ENCODE measurements around the gene SEC14L1. TPM values are rescaled to one million over a fixed set of nuclear protein-coding genes. Genes with fewer than 3 reads are reported as not detected.

SEC14L1 gene
- total RNA-seq, 1 experiment from 2014 or later: 76.0 TPM

- Histone ChIP-seq H3K36me3 (no peaks in the 10 kb centered on the region), H3K27me3 (replicated peaks) (no peaks in the 10 kb centered on the region), H3K9me3 (replicated peaks) (peaks cover 6% of the 10 kb centered on the region), H3K27ac (no peak overlapping the region), H3K4me3 (no peak overlapping the region), H3K4me1 (replicated peaks) (peaks cover 39% of the 10 kb centered on the region)
- no peak for DNase-seq (ENCODE audit: low read depth in 1 of 2, low spot score in 2 of 2)
Measured at GRCh38 chr17:77230436-77230830, 89.7 kb downstream of the SEC14L1 start.

GRCh38 chr17:77231076-77231871 is 90.5 kb downstream of the SEC14L1 start:
- peaks cover 4% of the 10 kb centered on the region for H3K9me3 ChIP-seq (replicated peaks)
- peaks cover 46% of the 10 kb centered on the region for H3K4me1 ChIP-seq (replicated peaks)
- peak in 1 of 2 experiments; percentile 73 for DNase-seq (ENCODE audit: low read depth in 1 of 2, low spot score in 2 of 2)
- H3K4me3 ChIP-seq: no peak overlapping the region
- no peaks in the 10 kb centered on the region for H3K27me3 ChIP-seq (replicated peaks)
- H3K36me3 ChIP-seq: no peaks in the 10 kb centered on the region
- no peak overlapping the region; the same call in 1 of the 2 replicates for H3K27ac ChIP-seq

GRCh38 chr17:77233127-77233526 is 92.4 kb downstream of the SEC14L1 start:
- Histone ChIP-seq H3K36me3 (no peaks in the 10 kb centered on the region), H3K4me3 (no peak overlapping the region), H3K9me3 (replicated peaks) (peaks cover 4% of the 10 kb centered on the region), H3K27me3 (replicated peaks) (no peaks in the 10 kb centered on the region), H3K27ac (no peak overlapping the region), H3K4me1 (replicated peaks) (peaks cover 46% of the 10 kb centered on the region)
- DNase-seq (ENCODE audit: low read depth in 1 of 2, low spot score in 2 of 2): no peak

GRCh38 chr17:77233635-77234334 is 93.0 kb downstream of the SEC14L1 start:
- Histone ChIP-seq H3K9me3 (replicated peaks) (peaks cover 4% of the 10 kb centered on the region), H3K4me1 (replicated peaks) (peaks cover 46% of the 10 kb centered on the region), H3K4me3 (no peak overlapping the region), H3K36me3 (no peaks in the 10 kb centered on the region), H3K27me3 (replicated peaks) (no peaks in the 10 kb centered on the region), H3K27ac (peak overlapping the region; percentile 64; the same call in 1 of the 2 replicates)
- DNase-seq (ENCODE audit: low read depth in 1 of 2, low spot score in 2 of 2): peak in 1 of 2 experiments; percentile 52

- H3K36me3 ChIP-seq: no peaks in the 10 kb centered on the region
Measured at GRCh38 chr17:77234695-77235094, 93.9 kb downstream of the SEC14L1 start.

GRCh38 chr17:77235370-77235941 is 94.7 kb downstream of the SEC14L1 start:
- Histone ChIP-seq H3K4me3 (peak overlapping the region; percentile 9), H3K36me3 (no peaks in the 10 kb centered on the region), H3K27ac (peak overlapping the region; percentile 64), H3K27me3 (replicated peaks) (no peaks in the 10 kb centered on the region), H3K9me3 (replicated peaks) (peaks cover 4% of the 10 kb centered on the region), H3K4me1 (replicated peaks) (peaks cover 46% of the 10 kb centered on the region)
- peak; percentile 91 to 93 for DNase-seq (ENCODE audit: low read depth in 1 of 2, low spot score in 2 of 2)

More at GRCh38 chr17:77234695-77235094, 93.9 kb downstream of the SEC14L1 start:
- H3K27me3 ChIP-seq (replicated peaks): no peaks in the 10 kb centered on the region
- peak overlapping the region; percentile 64 for H3K27ac ChIP-seq
- peak in 1 of 2 experiments; percentile 37 for DNase-seq (ENCODE audit: low read depth in 1 of 2, low spot score in 2 of 2)
- peak overlapping the region; percentile 9; the same call in 1 of the 2 replicates for H3K4me3 ChIP-seq
- H3K9me3 ChIP-seq (replicated peaks): peaks cover 4% of the 10 kb centered on the region
- peaks cover 46% of the 10 kb centered on the region for H3K4me1 ChIP-seq (replicated peaks)

GRCh38 chr17:77237232-77238008 is 96.7 kb downstream of the SEC14L1 start:
- Histone ChIP-seq H3K4me1 (replicated peaks) (peaks cover 29% of the 10 kb centered on the region), H3K4me3 (no peak overlapping the region), H3K27ac (no peak overlapping the region), H3K27me3 (replicated peaks) (no peaks in the 10 kb centered on the region), H3K36me3 (no peaks in the 10 kb centered on the region), H3K9me3 (replicated peaks) (peaks cover 4% of the 10 kb centered on the region)
- DNase-seq (ENCODE audit: low read depth in 1 of 2, low spot score in 2 of 2): no peak

- Histone ChIP-seq H3K27me3 (replicated peaks) (no peaks in the 10 kb centered on the region), H3K27ac (no peak overlapping the region), H3K36me3 (no peaks in the 10 kb centered on the region), H3K4me3 (no peak overlapping the region), H3K4me1 (replicated peaks) (peaks cover 3% of the 10 kb centered on the region), H3K9me3 (replicated peaks) (no peaks in the 10 kb centered on the region)
- no peak for DNase-seq (ENCODE audit: low read depth in 1 of 2, low spot score in 2 of 2)
Measured at GRCh38 chr17:77240976-77241375, 100.2 kb downstream of the SEC14L1 start.

- Histone ChIP-seq H3K27ac (no peak overlapping the region), H3K36me3 (no peaks in the 10 kb centered on the region), H3K27me3 (replicated peaks) (no peaks in the 10 kb centered on the region)
Measured at GRCh38 chr17:77242118-77242851, 101.5 kb downstream of the SEC14L1 start.

GRCh38 chr17:77245162-77245926 is 104.6 kb downstream of the SEC14L1 start:
- Histone ChIP-seq H3K27me3 (replicated peaks) (no peaks in the 10 kb centered on the region), H3K36me3 (no peaks in the 10 kb centered on the region), H3K27ac (no peak overlapping the region), H3K4me1 (replicated peaks) (peaks cover 13% of the 10 kb centered on the region), H3K4me3 (no peak overlapping the region), H3K9me3 (replicated peaks) (no peaks in the 10 kb centered on the region)
- DNase-seq (ENCODE audit: low read depth in 1 of 2, low spot score in 2 of 2): no peak

More at GRCh38 chr17:77242118-77242851, 101.5 kb downstream of the SEC14L1 start:
- no peak for DNase-seq (ENCODE audit: low read depth in 1 of 2, low spot score in 2 of 2)
- peaks cover 8% of the 10 kb centered on the region for H3K4me1 ChIP-seq (replicated peaks)
- no peak overlapping the region for H3K4me3 ChIP-seq
- H3K9me3 ChIP-seq (replicated peaks): no peaks in the 10 kb centered on the region

GRCh38 chr17:77246110-77247047 is 105.6 kb downstream of the SEC14L1 start:
- Histone ChIP-seq H3K27ac (no peak overlapping the region), H3K4me1 (replicated peaks) (peaks cover 13% of the 10 kb centered on the region), H3K36me3 (no peaks in the 10 kb centered on the region), H3K9me3 (replicated peaks) (no peaks in the 10 kb centered on the region), H3K27me3 (replicated peaks) (no peaks in the 10 kb centered on the region), H3K4me3 (peak overlapping the region; percentile 37)
- DNase-seq (ENCODE audit: low read depth in 1 of 2, low spot score in 2 of 2): no peak
